Measurements from ENCODE around the gene NPW.
"Not testable (repeated sequence)": the region's sequence is repeated elsewhere in the genome, so short reads cannot be mapped to it uniquely, and the experiment has no call there.

NPW gene

DNA sequence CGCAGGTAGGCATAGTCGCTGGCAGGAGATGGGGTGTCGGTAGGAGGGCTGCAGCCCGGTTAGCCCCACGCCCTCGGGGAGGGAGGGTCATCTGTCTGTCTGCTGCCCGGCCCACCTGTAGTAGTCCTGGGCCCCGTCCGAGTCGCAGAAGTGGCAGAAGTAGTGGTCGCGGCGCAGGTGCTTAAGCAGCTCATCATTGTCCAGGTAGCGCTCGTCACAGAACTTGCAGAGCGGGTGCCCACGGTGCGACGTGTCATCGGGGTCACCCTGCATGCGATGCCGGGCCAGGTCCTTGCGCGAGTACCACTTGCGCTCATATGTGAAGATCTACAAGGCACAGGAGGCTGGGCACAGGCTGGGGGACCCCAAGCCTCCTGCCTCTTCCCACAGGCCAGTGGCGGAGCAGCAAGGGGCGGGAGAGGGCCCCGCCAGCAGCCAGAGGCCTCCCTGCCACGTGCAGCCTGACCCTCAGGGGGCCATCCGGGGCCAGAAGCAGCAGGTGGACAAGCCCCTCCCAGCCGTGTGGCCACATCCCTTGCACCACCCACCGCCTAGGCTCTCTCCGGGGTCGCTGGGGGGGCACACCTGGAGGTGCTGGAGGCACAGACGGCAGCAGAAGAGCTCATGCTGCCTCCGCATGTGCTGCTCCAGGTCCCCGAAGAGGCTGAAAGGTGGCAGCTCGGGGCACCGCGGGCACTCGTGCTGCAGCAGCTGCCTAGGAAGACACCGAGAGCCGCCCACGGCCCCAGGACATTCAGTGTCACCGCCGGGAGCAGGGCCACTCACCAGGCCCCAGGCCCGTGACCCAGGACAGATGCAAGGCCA, 17.0 kb upstream of the NPW start:
- DNase-seq (ENCODE audit: low spot score): no peak

DNA sequence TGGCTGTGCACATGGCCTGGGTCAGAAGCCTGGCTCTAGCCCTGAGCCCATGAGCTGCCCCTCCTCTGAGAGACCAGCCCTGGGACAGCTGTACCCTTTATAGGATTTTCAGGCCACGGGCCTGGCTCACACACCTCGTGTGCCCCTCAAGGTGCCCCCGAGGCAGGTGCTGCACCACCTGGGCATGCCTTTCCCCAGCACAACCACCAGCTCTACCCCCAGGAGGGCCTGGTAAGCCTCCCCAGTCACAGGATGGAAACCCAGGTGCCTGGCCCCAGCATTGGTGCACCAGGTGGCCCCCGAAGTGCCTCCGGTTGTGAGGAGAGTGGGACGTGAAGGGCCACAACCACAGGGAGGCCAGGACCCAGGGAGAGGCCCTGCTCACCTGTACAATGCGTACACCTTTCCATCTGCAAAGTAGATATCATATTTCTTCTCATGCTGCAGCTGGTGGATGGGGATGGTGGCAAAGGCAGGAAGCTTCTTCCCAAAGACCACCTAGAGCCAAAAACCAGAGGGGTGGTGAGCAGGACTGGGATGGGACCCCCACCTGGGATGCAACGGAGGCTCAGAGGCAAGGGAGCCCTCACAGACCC, 16.3 kb upstream of the NPW start:
- DNase-seq (ENCODE audit: low spot score): no peak

DNA sequence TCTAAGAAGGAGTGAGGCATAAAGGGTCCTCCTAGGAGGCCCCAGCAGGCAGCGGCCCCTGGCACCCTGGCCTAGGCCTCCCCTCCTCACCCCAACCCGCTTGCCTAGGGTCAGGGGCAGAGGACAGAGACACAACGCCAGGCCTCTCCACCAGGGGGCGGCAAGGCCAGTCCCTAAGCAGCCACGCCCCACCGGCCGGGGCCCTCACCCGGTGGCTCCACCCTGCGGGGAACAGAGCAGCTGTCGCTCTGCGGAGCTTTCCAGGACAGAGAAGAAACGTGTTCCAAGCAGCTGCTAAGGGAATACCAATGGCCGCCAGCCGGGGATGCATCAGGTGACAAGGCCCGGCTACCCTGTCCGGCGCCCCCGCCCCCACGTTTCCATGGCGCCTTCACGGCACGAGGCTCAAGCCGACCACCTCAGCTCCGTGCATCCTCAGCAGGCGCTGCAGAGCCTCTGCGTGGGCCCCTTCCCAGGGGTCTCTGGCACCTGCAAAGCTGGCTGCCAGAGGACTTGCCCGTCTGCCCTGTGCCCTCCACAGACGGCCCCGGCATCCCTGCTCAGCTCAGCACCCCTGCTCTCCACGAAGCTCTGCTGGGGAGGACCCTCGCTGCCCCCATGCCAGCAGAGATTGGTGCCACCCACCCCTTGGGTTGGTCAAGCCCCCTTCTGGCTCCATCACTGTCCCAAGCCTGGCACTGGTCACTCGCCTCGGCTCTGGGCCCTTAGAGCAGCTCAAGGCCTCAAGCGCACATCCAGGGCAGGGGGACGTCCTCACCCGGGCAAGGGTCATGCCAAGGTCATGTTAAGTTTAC, 15.6 kb upstream of the NPW start:
- peak; percentile 88 for DNase-seq (ENCODE audit: low spot score)

DNA sequence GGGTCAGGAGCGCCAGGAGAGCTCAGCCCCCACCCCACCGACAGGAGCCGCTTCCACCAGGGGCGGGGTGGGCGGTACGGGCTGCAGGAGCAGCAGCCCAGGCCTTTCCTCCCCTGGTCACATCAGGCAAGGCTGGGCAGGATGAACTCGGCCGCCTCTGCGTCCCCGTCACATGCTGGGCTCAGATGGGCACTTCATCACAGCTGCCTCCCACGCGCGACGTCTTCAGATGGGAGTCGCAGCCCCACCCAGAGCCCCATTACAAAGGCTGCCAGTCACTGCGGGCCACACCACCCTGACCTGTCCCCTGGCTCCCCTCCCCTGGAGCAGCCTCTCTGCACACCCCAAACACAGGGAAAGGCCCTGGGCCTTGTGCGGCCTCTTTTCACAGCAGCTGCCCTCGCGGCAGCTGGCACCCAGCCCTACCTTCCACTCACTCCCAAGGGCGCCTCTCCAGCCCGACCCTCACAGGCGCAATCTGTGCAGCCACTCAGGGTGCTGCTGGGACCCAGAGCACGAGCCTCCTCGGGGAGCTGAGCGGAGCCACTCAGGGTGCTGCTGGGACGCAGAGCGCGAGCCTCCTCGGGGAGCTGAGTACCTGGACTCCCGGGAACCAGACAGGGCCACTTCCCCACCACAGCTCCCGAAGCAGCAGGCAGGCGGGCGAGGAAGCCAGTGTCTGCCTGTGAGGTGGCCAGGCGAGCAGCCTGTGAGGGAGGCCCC, 14.6 kb upstream of the NPW start:
- no peak for DNase-seq (ENCODE audit: low spot score)

DNA sequence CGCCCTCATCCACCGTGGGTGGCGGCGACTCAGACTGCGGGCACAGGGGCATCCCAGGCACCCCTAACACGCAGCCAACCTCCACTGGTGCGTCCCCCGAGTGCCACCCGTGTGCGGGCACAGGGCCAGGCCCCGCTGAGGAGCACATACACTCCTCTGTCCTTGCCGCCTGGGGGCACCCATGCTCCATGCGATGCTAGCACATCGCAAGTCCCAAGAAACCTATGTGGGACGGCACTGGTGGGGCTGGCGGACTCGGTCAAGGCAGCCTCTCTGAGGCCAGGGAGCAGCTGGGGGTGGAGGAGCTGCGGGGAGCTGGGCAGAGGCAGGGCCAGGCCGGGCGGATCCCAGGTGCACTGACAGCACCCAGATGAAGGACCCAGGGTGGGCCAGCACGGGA, 13.9 kb upstream of the NPW start:
- no peak for DNase-seq (ENCODE audit: low spot score)

DNA sequence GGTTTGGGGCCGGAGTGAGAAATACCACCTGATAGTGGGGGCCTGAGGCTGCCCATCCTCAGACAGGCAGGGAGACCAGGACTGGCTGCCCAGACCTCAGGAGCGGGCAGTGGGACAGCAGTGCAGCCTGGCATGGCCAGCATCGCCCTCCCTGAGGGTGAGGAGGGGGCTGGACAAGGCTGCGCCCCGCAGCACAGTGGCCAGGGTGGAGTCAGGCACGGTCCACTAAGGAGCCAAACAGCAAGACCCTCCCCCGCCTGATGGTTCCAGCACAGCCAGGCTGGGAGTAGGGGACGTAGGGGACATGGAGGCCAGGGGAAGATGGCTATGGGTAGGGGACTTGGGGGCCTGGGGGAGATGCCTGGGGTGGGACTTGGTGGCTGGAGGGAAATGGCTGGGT, 13.3 kb upstream of the NPW start:
- no peak for DNase-seq (ENCODE audit: low spot score)

DNA sequence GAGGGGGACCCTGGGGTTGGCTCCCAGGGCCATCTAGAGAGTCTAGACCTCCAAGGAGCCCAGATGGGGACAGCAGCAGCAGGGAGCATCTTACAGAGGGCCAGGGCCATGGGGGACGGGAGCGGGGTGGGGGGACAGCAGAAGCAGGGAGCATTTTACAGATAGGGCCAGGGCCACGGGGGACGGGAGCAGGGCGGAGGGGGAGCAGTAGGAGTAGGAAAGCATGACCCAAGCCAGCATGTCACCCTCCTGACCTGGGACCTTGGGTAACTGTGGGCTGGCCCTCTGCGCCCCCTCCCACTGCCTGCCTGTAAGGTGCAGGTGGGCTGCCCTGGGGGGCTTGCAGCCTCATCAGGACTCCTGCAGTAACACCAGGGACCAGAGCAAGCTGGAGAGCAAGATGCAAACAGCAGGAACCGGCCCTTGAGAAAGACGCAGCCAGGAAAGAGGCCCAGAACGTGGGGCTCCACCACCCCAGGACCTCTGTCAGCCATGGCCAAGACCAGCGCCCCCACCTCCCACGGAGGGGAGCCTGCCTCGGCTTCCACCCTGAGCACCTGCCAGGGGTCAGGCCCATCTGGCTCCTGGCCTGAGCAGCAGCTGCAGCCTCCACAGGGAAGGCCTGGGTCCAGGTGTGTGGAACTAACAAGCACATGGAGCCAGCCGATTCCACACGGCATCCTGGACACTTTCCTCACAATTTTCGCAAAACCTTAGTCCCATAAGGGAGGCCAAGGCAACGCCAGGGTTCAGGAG, 12.3 kb upstream of the NPW start:
- no peak for DNase-seq (ENCODE audit: low spot score)

DNA sequence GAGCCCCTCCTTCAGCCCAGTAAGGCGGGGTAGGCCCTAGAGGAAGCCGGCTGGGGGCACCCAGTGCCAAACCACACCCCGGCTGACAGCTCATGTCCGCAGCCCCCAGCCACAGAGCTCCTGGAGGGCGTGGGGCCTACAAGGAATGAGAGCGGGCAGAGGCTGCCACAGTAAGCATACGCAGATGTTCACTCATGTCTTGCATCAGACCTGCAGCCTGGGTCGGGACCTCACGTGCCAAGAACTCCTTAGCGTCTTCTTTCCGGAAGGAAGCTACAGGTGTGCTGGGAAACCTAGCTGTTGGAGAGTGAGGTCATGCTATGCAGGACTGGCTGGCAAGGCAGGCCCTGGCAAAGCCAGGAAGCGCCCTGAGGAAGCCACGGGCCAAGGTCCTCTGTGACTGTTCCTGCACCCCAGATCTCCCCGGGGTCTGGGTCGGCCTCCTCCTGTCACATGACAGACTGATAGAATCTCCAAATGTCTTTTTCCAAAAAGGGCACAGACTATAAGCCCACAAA, 11.5 kb upstream of the NPW start:
- DNase-seq (ENCODE audit: low spot score): peak; percentile 56

DNA sequence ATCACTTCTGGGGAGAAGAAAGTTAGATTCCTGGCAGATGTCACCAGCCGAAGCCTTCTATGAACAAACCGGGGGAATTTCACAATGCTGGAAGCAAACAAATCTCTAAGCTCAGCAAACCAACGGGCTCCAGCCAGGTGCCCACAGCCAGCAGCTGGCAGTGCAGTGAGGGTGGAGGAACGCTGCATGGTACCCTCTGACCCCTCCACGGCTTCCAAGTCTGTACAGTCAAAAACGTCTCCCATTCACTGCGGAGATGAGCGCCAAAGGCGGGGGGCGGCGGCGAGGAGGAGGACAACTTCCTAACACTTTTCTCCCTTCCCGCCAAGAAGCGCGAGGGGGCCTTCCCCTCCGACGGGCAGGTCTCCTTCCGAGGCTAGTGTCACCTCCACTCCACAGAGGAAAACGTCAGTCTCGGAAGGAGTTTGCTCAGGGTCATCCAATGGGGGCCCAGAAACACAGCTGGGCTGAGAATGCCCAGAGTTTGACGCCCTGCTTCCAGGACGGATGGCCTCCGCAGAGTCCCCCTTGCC, 10.9 kb upstream of the NPW start:
- no peak for DNase-seq (ENCODE audit: low spot score)

DNA sequence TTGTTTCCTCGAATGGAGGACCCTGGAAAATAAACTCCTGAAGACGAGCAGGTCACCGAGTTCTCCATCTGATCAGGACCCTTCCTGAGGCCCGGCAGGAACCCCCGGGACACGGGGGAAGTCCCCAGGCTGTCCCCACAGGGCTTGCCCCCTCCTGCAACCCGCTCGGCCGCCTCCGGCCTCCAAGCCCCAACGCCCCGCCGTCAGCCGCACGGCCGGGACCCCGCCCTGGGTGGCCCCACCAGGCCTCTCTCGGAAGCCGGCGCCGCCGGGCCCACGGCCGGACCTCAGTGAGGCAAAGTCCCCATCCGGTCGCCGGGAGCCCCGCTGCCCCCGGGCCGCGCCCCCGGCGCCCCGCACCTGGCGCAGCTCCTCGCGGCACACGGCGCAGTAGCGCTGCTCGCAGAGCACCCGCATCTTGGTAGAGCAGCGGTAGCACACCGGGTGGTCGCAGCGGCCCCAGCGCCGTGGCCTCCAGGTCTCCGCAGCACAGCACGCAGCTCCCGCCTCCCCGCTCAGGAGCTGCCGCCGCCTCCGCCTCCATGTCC, 10.3 kb upstream of the NPW start:
- no peak for DNase-seq (ENCODE audit: low spot score)

DNA sequence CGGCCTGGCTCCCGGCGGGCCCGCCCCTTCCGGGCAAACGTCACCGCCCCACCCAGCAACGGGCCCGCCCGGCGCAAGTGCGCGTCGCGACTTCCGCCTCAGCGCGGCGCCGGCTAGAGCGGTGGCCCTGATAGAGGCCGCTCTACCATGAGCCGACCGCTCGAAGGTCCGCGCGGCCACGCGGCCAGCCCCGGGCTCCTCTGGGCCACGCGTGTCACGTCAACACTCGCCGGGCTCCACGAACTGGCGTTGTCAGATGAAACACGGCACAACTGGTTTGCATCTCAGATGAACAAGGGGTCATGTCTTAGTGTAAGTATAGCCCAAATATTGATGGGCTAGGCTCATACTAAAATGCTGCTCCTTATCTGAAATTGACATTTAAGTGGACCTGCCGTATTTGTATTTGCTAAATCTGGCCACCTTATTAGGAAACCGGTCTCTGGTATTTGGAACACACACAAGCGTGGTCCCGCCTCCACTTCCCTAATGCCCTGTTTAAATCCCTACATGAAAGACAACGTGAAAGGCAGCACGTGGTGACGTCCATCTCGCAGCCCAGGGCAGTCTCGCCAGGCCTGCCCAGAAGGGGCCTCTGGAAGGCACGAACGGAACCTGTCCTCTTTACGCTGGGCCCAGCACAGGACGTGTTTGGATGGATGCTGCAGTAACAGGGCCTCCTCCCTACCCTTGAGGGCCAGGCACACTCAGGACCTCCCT, 9.6 kb upstream of the NPW start, which contains the start of gene ZNF598:
TSS of gene ZNF598 (minus strand) at position 31 of the 720 bp plus-strand sequence.
- DNase-seq (ENCODE audit: low spot score): peak; percentile 85

DNA sequence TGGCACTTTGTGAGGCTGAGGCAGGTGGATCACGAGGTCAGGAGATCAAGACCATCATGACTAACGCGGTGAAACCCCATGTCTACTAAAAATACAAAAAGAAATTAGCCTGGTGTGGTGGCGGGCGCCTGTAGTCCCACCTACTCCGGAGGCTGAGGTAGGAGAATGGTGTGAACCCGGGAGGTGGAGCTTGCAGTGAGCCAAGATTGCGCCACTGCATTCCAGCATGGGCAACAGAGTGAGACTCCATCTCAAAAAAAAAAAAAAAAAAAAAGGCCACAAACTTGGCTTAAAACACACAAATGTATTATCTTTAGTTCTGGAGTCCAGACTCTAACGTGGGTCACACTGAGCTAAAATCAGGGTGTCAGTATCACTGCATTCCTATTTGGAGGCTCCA, 7.9 kb upstream of the NPW start:
- DNase-seq (ENCODE audit: low spot score): not testable (repeated sequence)

DNA sequence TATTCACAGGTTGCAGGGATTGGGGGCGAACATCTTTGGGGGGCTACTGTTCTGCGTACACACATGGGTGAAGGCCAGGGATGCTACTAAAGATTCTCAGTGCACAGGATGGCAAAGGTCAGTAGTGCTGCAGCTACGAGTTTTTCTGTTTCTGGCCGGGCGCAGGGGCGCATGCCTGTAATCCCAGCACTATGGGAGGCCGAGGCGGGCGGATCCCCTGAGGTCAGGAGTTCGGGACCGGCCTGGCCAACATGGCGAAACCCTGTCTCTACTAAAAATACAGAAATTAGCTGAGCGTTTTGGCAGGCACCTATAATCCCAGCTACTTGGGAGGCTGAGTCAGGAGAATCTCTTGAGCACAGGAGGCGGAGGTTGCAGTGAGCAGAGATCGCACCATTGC, 6.1 kb upstream of the NPW start:
- no peak for DNase-seq (ENCODE audit: low spot score)

DNA sequence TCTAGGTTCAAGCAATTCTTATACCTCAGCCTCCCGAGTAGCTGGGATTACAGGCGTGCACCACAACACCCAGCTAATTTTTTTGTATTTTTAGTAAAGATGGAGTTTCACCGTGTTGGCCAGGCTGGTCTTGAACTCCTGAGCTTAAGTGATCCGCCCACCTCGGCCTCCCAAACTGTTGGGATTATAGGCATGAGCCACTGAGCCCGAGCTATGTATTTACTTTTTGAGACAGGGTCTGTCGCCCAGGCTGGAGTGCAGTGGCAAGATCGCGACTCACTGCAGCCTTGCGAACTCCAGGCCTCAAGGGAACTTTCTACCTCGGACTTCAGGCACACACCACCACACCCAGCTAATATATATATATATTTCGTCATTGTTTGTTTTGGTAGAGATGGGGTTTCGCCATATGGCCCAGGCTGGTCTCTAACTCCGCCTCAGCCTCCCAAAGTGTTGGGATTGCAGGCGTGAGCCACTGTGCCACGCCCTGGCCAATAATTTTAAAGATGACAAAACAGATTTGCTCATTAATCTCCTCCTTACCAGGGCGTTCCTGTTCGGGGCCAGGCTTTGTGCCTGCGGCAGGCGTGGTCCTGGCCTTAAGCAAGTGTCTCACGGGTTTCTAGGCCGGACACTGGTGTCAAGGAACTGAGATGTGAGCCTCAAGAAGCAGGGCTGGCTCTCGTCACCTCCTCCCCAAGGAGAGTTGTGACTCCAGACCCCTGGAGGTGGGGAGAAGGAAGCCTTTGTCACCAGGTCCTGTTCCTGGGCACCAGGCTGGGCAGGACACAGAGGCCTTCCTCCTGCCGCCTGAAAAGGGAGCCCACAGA, 4.3 kb upstream of the NPW start:
- peak; percentile 80 for DNase-seq (ENCODE audit: low spot score)

DNA sequence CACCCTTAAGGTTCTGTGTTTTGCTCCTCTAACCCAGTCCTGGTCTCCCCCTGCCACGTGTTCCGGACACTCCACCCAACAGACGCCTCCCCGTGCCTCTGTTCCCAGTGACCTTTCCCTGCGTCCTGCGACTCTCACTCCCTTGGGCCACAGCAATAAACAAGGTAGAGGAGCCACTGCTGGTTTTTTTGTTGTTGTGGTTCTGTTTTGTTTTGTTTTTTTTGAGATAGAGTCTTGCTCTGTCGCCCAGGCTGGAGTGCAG, 3.7 kb upstream of the NPW start:
- DNase-seq (ENCODE audit: low spot score): no peak

DNA sequence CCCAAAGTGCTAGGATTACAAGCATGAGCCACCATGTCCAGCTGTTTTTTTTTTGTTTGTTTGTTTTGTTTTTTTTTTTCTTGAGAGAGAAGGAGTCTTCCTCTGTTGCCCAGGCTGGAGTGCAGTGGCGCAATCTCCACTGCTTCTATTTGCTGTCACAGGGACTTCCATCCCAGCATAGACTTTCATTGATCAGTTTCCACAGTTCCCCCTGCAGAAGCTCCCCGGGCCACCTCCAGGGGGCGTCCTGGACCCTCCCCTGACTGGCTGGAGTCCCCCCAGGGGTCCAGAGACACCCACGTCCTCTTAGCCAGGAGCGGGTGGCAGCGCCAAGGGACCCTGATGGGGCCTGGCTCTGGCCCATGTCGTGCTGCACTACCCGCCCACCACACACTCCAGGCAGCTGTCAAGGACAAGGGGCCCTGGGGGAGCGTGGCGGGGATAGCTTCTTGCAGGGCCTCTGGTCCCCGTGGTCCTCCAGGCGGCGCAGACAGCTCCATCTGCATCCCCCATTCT, 3.1 kb upstream of the NPW start:
- DNase-seq (ENCODE audit: low spot score): no peak

DNA sequence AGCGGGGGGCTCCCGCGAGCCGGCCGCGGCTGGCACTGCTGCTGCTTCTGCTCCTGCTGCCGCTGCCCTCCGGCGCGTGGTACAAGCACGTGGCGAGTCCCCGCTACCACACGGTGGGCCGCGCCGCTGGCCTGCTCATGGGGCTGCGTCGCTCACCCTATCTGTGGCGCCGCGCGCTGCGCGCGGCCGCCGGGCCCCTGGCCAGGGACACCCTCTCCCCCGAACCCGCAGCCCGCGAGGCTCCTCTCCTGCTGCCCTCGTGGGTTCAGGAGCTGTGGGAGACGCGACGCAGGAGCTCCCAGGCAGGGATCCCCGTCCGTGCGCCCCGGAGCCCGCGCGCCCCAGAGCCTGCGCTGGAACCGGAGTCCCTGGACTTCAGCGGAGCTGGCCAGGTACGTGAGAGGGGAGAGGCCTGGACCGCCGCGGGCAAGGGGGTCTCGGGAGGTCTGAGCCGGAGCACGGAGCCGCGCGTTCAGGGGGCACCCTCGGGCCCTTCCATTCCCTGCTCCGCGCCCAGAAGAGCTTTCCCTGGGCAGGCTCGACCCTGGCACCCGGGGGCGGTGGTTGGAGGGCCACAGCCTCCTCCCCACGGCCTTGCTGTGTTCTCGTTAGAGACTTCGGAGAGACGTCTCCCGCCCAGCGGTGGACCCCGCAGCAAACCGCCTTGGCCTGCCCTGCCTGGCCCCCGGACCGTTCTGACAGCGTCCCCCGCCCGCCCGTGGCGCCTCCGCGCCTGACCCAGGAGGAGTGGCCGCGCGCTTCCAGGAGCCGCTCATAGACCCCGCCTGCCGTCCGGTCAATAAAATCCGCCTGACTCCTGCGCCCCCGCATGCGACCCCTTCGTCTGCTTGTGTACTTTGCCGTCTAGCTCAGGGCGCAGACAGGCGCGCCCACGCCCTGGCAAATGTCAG, 591 bp downstream of the NPW start:
- DNase-seq (ENCODE audit: low spot score): no peak

DNA sequence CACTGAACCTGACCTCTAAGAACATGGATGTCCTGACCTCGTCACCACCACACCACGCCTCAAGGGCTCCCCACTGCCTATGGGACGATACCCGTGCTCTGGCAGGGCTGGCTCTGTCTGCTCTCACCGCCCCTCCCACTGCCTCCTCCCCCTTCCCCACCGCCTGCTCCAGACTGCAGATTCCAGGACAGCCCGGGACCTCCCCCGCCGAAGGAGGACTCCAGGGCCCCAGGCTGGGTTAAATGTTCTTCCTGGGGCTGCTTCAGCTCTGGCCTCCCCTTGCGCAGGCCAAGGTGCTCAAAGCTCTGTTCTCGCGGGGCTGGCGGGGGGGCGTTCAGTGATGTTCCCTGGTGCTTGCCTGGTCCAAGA, 3.1 kb downstream of the NPW start:
- DNase-seq (ENCODE audit: low spot score): no peak

Measured in SW480 (cell line).